Measurements from ENCODE around the gene FPGS.
"Not testable (repeated sequence)": the region's sequence is repeated elsewhere in the genome, so short reads cannot be mapped to it uniquely, and the experiment has no call there.

Gene FPGS

DNA sequence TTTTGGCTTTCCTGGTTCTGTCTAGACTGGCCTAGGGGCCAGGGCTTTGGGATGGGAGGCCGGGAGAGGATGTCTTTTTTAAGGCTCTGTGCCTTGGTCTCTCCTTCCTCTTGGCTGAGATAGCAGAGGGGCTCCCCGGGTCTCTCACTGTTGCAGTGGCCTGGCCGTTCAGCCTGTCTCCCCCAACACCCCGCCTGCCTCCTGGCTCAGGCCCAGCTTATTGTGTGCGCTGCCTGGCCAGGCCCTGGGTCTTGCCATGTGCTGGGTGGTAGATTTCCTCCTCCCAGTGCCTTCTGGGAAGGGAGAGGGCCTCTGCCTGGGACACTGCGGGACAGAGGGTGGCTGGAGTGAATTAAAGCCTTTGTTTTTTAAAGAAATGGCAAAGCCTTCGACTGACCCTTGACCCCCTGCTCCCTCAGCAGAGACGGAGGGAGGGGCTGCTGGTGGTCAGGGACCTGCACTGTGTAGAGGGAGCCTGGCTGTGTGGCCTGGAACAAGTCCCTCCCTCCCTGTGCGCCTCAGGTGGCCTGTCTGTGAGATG, 11.1 kb downstream of the FPGS start:
- DNase-seq = no peak

DNA sequence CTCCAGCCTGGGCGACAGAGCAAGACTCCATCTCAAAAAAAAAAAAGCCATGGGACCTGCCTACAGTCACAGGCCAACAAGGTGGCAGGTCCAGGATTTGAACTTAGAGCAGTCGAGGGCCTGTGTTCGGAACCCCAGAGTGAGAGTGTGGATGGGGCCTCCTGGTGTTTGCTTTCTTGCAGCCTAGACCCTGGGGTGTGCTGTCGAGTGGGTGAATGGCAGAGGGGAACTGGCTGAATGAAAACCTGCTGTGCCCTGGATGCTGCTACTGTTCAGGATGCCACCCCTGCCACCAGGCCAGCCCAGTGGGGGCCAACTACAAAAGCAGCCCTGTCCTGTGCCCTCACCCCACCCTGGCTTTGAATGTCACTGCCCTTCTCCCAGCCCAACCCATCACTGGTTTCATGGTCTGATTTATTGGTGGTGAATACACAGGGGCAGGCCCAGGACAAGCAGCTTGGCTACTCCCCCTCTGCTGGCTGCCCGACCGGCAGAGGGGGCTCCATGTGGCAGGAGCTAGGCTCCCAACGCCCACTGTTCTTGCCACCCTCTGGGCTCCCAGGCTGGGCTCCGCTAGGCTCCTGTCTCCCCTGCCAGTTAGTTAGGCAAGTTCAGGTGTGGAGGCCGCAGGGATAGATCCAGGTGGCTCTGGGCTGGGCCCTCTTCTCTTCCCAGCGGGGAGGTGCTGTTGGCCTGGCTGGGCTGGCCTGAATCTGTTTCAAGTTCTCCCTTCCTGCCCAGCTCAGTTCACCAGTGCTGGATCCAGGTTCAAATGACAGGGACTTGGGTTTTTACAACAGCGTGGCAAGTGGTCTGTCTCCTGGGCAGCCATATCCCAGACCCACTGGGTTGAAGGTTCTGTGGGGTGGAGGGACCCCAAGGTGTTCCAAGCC, 12.2 kb downstream of the FPGS start:
- DNase-seq = no peak

DNA sequence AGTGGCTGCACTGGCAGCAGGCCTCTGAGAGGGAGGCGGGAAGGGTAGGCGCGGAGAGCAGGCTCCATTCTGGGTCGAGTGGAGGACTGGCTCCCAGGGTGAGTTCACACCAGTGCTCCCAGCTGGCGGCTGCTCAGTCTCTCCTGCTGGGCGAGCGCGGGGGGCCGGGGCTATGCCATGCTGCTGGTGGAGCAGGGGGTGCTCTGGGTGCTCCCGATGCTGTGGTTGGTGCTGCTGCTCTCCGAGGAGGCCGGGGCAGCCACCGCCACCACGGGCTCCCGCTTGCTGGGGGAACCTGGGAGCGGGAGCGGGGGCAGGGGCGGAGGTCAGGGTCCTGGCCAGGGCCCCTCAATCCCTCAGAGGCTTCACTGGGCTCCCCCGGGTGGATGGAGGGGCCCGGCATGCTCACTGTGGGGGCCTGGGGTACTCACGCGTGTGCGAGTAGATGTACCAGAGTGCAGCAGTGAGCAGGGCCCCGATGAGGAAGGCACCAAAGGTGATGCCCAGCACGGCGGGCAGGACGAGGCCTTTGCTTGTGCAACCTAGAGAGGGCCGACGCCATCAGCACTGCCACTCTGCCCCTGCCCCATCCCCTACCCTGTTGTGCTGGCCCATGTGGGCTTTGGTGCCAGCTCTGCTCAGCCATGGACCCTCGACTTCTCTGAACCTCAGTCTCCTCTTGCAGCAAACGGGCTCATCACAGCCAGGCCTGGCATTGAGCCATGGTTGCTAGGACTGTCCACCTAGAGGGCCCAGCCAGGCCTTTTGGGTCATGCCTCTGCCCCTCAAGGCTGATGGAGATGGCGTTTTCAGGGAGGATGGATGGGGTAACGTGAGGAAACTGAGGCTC, 13.1 kb downstream of the FPGS start:
- no peak for DNase-seq

DNA sequence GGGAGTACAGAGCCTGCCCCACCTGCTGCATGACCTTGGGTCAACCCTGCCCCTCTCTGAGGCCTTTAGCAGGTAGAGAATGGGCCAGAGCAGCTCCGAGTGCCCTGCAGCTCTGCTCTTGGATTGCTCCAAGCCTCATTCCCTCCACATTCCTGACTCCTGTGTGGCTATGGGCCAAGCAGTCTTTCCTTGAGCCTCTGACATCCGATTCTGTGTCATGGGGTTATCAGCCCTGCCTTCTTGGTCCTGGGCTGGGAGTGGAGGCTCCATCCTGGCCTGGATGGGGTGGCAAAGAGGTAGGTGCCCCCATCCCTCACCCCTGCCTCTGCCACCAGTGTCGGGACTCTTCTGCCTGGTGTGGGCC, 13.7 kb downstream of the FPGS start:
- no peak for DNase-seq

DNA sequence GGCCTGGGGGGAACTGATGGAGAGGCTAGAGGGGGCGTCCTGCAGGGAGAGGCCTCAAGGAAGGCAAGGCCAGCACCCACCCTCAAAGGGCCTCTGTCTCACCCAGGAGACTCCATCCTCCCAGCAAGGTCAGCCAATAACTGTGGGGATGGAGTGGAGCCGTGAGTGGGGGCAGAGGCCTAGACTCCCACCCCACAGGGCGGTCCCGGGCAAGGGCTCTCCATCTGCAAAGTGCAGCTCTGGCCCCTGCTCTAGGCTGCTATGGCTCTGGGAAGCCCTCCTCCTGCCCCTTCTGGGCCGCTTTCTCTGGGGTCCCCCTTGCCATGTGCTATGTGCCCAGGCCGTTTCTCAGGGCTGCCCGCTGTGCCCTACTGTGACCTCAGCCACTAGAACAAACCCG, 14.0 kb downstream of the FPGS start:
- no peak for DNase-seq

DNA sequence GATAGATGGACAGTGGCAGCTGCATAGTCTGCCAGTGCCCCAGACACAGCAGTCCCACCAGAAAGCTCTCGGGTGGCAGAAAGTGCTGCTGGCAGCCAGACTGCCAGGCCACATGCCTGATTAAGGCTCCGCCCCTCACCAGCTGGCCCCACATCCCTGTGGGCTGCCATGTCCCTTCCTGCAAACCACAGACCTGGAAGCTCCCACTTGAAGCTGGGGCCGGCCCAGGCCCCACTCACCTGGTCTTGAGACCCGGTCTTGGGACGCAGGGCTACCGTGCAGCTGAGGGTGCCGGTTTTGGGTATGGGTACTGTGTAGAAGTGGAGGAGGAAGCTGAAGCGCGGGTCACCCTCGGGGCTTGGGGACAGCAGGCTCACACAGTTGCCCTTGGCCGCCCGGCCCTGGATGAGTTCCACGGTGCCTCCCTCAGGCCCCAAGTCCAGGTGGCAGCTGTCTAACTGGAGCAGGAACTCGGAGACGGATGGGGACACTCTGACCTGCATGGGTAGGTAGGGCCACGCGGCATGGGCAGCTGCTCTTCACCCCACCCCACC, 15.3 kb downstream of the FPGS start:
- DNase-seq = no peak

DNA sequence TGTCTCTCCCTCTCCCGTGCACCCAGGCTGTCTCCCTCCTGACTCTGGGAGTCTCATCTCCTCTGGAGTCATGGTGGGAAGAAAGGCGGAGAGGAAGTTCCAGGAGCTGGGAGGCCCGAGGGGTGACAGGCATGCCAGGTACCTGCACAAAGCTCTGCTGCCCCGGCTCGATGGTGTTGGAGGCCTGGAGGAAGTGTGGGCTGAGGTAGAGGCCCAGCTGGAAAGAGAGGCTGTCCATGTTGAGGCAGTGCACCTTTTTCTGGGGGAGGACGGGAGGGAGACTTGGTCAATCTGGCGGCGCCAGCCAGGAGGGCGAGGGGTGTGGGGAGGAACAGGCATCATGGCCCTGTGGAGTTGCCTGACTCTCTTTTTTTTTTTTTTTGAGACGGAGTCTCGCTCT, 15.9 kb downstream of the FPGS start:
- no peak for DNase-seq

DNA sequence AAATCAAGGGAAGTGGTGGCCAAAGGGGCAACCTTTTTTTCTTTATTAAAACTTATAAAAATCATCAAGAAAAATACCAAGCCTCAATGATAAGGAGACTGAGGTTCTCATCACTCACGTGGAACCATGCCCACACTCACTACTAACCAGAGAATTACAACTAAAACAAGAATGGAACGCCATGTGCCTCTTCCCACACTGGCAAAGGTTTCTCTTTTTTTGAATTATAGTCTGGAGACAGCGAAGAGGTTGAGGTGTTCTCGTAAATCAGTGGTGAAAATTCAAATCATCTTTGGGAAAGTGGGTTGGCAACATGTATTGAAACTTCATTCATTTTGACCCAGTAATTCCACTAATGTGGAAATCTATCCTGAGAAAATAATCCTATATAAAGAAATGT, 19.4 kb downstream of the FPGS start:
- no peak for DNase-seq

DNA sequence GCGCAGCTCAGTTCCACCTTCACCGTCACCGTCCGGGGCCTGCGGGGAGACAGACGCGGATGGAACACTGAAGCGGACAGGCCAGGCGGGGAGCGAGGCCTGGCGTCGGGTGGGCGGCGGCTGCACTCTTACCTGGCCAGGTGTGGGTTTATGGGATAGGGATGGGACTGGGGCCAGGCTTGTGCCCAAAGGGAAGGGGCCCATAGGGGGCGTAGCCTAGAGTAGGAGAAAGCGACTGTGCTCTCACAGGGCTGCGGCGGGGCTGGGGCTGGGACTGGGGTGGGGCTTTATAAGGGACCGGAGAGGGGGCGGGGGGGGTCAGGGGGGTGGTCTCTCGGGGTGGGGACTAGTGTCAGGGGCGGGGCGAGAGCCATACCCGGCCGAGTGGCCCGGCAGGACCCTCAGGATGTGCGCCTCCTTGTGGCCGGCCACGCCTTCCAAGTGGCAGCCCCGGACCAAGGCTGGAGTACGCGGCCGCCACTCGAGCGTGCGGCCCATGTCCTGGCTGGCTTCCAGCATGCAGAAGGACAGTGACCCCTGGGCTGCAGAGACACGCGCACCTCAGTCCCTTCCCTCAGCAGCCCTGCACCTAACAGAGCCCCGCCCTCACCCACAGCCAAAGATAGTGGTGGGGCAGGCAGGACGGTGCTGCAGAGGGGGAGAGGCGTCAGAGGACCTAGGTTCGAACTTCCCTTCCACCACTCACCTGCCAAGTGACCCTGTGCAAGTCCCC, 22.8 kb downstream of the FPGS start:
- no peak for DNase-seq

DNA sequence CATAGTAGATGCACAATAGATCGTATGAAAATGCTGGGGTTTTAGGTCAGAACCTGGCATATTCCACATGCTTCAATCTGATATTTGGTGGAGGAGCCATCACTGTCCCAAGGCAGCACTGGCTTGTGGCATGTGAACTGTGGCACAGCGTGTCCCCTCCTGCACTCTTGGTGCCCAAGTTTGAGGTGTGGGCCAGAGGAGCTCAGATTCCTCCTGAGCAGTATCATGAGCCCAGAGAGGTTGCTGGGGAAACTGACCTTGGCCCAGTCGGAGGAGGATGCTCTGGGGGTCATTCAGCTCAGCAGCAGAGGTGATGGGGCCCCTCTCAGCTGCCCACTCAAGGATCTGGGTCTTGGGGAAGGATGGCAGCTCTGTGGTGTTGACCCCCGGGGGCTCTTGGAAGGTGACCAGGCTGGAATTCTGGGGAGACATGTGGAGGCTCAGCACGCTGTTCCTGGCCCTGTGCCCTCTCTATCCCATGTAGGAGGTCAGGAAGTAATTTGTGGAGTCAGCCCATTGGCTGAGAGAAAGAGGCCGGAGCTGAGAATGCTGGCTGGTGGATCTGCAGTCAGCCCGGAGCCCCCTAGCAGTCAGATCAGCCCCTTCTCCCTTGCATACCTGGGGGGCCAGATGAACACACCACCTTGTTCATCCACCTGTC, 23.7 kb downstream of the FPGS start:
- no peak for DNase-seq

DNA sequence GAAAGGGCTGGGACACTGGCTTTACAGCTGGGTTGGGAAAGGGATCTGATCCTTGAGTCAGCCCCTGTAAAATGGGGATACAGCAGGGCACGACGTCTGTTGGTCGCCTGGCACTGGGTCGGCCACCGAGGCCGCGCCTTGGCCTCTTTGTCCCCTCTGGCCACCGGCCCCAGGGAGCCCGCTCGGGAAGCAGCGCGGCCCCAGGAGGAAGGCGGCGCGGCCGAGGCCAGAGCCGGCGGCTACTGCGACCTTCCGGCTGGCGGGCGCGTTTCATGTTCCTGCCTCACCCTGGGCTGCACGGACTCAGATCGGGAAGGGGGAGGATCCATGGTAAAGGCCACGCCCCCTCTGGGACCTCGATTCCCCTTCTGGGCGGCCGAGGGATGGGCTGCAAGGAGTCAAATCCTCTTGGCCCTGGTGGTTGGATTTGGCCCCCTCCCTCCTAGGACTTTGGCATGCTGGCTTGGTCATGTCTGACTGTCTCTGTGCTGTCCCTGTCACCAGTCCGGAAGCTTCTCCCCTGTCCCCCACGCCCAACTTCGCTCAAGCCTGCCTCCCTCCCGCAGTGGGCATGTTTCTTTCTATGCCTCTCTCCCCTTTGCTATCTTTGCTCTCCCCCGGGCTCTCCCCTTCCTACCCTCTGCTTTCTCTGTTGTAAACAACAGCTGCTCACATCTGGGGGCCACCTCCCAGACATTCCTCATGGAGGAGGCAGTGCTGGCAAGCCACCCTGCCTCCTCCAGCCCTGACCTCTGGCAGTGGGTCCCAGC, 25.8 kb downstream of the FPGS start:
- peak; percentile 89 for DNase-seq

DNA sequence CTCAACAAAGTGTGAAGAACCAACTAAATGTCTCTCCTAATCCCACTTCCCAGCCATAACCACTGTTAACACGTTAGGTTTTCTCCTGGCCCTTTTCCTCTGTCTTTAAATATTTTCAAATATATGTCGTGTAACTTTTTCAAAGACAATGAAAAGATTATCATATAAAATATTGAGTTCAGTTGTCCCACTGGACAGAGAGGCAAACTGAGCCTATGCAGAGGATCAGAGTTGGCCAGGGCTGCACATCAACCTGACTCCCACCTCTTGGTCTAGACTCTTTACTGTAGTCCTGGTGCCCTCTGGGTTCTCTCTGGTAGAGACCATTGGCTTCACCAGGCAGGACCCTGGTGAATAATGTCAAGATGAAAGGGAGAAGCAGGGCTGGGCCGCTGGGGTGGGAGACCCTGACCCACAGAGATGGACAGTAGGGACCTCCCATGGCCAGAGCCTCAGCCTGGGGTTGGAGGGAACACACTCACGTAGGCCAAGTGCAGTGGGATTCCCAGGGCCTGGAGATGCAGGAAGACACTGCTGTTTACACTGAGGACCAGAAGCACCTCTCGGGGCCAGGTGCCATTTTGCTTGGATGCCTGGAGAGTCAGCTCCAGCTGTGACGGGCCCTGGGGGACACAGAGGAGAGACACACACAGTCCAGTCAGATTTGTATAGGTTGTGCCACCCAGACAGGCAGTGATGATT, 26.7 kb downstream of the FPGS start:
- DNase-seq = no peak

DNA sequence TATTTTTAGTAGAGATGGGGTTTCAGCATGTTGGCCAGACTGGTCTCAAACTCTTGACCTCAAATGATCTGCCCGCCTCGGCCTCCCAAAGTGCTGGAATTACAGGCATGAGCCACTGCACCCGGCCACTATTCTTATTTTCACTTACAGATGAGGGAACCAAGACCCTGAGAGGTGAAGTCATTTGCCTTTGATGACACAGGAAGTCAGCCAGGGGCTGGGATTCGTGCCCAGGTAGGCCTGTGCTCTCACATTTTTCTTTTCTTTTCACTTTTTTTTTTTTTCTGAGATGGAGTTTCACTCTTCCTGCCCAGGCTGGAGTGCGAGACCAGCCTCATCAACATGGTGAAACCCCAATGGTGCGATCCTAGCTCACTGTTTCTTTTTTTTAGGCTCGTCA, 29.6 kb downstream of the FPGS start:
- DNase-seq = no peak

DNA sequence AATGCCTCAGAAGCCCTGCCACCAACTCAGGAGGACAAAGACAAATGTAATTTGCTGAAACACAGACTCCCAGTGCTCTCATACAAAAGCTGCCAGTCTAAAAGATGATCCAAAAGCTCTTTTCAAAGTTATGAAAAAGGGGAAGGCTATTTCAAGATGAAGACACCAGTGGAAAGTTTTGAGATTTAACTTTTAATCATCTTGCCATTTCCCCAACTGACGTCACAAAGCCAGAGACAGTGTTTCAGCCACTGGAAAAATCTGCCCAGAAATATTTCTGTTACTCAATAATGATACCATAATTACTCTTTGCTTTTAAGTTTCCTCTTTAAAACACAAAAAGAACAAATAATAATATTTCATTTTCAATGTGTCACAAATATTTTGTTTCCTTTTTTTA, 30.9 kb downstream of the FPGS start:
- no peak for DNase-seq

DNA sequence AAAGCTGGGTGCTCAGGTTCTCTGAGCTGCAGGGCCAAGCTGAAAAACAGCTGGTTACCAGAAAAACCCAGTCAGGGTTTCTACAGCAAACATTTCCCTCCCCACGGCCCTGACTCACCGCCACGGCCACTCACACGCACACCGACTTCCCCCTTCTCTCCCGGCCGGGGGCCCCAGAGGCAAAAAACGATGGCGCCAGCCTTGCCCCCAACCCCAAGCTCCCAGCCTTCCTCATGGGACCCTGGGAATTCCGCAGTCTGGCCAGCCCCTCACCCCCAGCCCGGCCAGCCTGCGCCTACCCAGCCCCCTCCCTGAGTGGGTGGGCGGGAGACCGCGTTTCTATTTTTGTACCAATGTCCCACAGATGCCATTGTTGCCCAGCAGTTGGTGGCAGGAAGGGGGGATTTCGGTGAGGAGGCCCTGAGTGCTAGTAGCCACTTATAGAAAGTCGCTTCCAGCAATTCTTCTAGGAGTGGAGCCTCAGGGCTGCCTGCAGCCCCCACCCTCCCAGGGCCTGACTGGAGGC, 33.4 kb downstream of the FPGS start:
- DNase-seq = peak; percentile 71

DNA sequence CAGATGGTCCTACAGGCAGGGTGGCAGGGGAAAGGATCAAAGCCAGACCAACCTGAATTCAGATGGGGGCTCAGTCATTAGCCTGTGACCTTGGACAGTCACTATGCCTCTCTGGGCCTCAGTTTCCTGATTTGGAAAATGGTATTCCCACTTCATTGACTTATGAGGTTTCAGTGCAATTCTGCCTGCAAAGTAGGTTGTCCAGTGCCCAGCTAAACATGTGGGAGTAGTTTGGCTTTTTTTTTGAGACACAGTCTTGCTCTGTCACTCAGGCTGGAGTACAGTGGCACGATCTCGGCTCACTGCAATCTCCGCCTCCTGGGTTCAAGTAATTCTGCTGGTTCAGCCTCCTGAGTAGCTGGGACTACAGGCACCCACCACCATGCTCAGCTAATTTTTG, 33.9 kb downstream of the FPGS start:
- not testable (repeated sequence) for DNase-seq

DNA sequence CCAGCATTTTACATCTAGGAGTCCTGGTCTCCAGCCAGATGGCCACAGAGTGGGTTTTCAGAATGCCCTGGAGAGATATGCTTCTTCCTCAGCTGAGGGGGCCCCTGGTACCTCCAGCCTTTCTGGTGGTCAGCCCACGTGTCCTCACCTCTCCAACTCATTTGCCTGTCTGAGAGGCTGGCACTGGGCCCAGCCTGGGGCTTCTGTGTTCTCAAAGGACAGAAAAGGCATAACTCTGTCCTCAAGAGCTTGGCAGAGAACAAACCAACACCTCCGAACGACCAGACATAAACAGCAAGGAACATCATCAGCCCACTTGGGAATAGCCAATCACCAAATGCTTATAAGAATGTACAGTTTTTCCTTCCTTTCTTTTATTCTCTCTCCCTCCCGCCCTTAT, 34.7 kb downstream of the FPGS start:
- no peak for DNase-seq

DNA sequence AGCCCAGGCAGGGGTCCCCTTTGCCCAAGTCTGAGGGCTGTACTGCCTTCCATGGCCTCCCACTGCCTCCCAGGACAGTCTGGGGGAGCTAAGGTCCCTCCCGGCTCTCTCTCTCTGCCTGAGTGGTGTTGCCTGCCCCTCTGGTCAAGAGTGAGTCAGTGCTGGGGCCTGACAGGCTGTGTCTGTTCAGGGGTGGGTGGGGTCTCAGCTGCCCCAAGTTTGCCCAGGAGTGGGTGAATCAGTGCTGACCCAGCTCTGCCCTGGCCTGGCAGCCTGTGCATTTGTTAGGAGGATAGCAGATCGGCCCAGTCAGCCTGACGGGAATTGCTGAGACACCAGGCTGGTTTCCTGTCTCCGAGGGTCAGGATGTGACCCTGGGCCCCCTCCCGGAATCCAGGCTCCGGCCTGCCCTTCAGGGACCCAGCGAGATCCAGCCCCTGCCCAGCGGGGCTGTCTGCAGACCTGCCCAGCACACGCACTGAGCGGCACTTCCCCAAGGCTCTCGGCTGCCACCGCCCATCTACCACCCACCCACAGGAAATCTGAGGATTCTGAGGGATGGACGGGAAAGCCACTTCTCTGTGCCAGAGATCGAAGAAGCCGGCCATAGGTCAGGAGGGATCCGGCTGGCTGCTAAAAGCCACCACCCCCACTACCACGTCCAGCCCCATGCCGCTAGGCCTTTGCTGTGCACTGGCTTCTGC, 35.8 kb downstream of the FPGS start:
- DNase-seq = peak; percentile 80

DNA sequence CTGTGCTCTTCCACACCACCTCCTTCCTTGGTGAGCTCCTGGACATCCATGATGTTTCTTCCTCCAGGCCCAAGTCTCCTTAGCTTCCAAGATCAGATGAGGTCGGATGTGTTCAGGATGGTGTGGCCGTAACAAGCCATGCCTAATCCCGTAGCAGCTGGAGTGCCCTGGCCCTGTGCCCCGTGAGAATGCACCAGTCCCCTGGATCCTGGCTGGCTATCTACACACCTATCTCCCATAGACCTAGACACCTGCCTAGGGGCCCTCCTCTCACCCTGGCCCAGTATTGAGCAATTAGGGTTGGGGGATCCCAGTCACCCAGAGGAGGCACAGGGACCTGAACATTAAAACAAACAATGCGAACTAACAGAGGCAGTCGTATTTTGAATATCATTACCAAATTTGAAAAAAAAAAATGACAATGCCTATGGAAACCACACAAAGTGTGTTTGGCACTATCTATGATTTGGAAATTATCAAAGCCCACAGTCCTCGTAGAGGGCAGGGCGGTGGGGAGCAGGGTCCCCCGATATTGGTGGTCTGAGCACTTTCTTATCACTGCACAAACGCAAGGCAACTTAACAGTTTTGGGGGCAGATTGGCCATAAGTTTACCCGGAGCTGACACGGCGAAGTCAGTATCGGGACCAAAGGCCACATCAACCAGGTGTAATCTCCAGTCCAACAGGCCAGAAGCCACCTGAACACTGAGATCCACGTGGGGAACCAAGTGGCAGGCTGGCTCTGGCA, 38.6 kb downstream of the FPGS start:
- no peak for DNase-seq
